Stimulated activated CD8-positive, alpha-beta memory T cell treated with anti-CD3 and anti-CD28 coated beads, Interleukin-7, amount 100 ng/mL, for 24 hours (primary cell): ENCODE measurements around the gene ACTN2.
"Not testable (repeated sequence)": the region's sequence is repeated elsewhere in the genome, so short reads cannot be mapped to it uniquely, and the experiment has no call there.

Experiments used
- DNase-seq: peaks from one replicate; pipeline ENCODE4 v3.0.0-alpha.2; 2020; ENCODE audit warnings: low read depth

Gene ACTN2

GRCh38 chr1:236685917-236686814 is at the start of gene ACTN2:
TSS of gene ACTN2 (plus strand) at chr1:236686499. CDS start at chr1:236686674, 175 bp downstream.
- DNase-seq = peak; percentile 13

- DNase-seq = no peak
These were observed 47.4 kb upstream of the ACTN2 start for GRCh38 chr1:236638945-236639344.

- no peak for DNase-seq
These were observed 46.6 kb upstream of the ACTN2 start for GRCh38 chr1:236639686-236640085.

- no peak for DNase-seq
These were observed 43.5 kb upstream of the ACTN2 start for GRCh38 chr1:236642763-236643162.

GRCh38 chr1:236645016-236645680 is 41.2 kb upstream of the ACTN2 start:
- no peak for DNase-seq

- no peak for DNase-seq
These were observed 31.8 kb upstream of the ACTN2 start for GRCh38 chr1:236654511-236654910.

GRCh38 chr1:236654957-236655356 is 31.3 kb upstream of the ACTN2 start:
- DNase-seq = no peak

- DNase-seq = no peak
These were observed 28.9 kb upstream of the ACTN2 start for GRCh38 chr1:236657398-236657797.

GRCh38 chr1:236659792-236660587 is 26.3 kb upstream of the ACTN2 start:
- DNase-seq = no peak

GRCh38 chr1:236663934-236664333 is 22.4 kb upstream of the ACTN2 start:
- DNase-seq = no peak

- not testable (repeated sequence) for DNase-seq
These were observed 17.4 kb upstream of the ACTN2 start for GRCh38 chr1:236668909-236669308.

GRCh38 chr1:236670060-236670459 is 16.2 kb upstream of the ACTN2 start:
- DNase-seq = no peak

GRCh38 chr1:236673289-236673919 is 12.9 kb upstream of the ACTN2 start:
- no peak for DNase-seq

- no peak for DNase-seq
These were observed 8.6 kb upstream of the ACTN2 start for GRCh38 chr1:236677641-236678235.

GRCh38 chr1:236681219-236681618 is 5.1 kb upstream of the ACTN2 start:
- no peak for DNase-seq

- DNase-seq = no peak
These were observed 938 bp upstream of the ACTN2 start for GRCh38 chr1:236685205-236685916.

GRCh38 chr1:236686815-236687160 is 489 bp downstream of the ACTN2 start:
- no peak for DNase-seq

GRCh38 chr1:236687273-236687672 is 974 bp downstream of the ACTN2 start:
- no peak for DNase-seq

- DNase-seq = no peak
These were observed 2.4 kb downstream of the ACTN2 start for GRCh38 chr1:236688705-236689104.

GRCh38 chr1:236689713-236690569 is 3.6 kb downstream of the ACTN2 start:
- DNase-seq = no peak
